A172 (cell line): ENCODE data around the gene SPSB4. TPM values are rescaled to one million over a fixed set of nuclear protein-coding genes. Genes with fewer than 3 reads are reported as not detected.
"Not testable (repeated sequence)": the region's sequence is repeated elsewhere in the genome, so short reads cannot be mapped to it uniquely, and the experiment has no call there.

ENCODE experiments used
- DNase-seq: peaks from one replicate; pipeline ENCODE4 v3.0.0-alpha.2; 2015; ENCODE audit warnings: low spot score
- total RNA-seq: library from RNA; depleted of rRNA; stranded (reverse); fragments of >200 nt; shearing (Covaris generic); gene quantifications from 2 replicates; pipeline ENCODE4 v1.2.3, GENCODE V29; 2014; rRNA removed

SPSB4 gene
- total RNA-seq = 1.1 and 2.9 TPM in 2 replicates

DNA sequence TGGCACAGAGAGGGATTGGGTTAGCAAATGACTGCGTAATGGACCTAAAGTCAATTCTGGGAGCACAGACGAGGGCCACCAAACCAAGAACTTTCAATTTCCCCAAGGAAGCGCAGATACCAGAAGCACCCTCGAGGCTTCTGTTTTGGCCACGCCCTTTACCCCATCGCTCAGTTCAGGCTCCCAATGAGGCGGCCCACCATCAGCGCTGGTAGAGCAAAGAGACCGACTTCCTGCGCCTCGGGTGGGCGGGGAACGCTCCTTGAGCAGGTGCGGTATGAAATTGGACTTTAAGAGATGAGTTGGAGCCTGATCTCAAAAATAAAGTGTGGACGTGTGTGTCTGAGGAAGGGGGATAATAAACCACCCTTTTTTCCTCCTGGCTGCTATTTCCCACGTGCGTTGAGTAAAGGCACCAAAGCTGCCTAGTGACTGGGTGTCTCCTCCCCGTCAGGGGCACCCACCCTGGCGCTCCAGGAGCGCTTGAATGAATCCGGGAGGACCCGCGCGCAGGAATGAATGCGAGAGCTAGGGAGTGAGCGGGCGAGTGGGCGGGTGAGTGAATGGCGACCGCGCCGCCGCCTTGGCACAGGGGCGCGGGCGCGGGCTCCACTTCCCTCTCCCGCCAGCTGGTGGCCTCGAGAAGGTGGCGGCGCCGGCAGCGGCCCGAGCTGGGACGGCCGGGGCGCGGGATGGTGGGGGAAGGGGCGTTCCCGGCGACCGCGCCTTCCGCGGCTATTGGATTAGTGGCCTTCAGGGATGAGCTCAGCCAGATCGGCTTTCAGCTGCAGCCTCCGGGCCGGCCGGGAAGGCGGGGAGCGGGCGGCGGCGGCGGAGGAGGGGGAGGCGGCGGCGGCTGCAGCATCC is at the start of gene SPSB4:
Gene SPSB4 (plus strand): TSS at position 772 of the 867 bp plus-strand sequence. CDS start 14,758 bp downstream, outside the sequence.
- DNase-seq = peak; percentile 66

DNA sequence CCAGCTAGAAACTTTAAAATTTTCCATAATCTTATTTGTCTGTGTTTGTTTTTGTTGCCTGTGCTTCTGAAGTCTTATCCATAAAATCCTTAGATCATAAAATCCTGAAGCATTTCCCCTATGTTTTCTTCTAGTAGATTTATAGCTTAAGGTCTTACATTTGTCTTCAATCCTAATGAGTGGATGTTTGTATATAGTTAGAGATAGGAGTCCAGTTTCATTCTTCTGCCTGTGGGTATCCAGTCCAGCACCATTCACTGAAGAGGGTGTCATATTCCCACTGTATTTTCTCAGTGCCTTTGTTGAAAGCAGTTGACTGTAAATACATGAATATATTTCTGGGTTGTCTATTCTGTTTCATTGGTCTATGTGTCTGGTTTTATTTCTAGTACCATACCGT is 44.8 kb upstream of the SPSB4 start:
- DNase-seq = no peak

DNA sequence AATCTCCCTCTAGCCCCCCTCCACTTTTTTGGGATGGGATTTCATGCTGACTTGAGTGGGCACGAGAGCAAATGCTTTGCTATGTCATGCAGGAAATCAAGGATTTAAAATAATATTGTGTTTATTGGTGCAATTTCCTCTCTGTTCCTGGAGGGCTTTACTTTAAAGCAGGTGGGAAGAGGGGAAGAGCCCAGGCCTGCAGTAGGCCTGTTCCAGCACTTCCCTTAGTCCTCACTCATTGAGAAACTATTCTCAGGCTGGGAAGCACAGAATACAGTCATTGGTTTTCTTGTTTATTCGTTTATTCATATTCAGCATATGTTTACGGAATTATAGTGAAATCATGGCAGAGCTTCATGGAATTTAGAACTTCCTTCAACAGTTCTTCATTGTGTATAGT is 41.7 kb upstream of the SPSB4 start:
- DNase-seq = no peak

DNA sequence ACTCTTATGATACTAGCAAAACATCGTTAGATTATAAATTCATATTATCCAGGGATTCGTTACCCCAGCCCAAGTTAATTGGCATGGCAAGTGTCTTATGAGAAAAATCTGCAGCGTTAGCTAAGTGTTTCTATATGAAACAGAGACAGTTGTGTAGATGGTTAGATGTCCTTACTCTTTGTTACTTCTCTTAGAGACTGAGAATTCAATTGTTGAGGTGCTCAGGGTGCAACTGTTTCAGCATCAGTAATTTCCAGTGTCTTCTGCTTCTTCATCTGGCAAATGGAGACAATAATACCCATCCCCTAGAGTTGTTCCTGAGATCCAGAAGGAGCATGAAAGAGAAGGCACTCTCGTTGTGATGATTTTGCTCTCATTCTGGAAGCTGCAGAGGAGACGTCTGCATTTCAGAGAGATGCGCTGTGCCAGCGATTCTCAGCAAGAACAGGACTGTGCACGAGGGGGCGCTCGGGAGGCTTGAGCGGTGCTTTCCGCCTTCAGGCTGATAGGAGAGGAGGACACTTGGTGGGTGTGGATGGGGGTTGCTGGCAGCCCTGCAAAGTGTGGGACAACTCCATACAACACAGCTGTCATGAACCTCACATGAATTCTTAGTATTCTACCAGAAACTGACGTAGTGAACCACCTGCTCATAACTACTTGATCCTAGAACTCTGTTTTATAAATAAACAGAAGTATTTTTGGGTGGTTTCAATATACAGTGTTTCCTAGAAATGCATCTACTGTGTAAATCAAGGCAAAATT is 39.7 kb upstream of the SPSB4 start:
- peak; percentile 62 for DNase-seq

DNA sequence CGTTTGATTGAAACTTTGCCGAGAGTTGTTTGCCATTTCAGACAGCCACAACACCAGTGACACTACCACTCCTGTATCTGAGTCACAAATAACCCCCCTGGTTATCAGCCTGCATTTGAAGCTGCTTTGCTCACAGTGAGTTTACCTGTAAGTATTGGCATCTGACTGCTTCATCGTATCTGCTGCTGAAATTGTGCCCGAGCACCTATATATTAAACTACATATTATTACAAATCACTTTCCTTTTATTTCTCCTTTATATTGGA is 39.2 kb upstream of the SPSB4 start:
- DNase-seq = no peak

DNA sequence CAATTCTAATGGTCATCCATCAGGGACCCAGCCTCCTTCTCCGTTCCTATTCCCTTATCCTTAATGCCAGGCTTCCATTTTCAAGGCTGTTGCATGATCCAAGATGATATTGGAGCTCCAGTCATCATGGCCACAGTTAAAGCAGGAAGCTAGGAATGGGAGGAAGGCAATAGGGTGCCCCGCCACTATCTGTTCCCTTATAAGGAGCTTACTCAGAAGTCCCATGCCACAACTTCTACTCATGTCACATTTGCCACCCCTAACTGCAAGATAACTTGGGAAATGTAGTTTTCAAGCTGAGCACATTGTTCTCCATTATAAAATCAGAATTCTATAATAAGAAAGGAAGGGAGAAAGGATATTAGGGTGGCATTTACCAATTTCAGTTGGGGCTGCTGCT is 38.6 kb upstream of the SPSB4 start:
- DNase-seq = no peak

DNA sequence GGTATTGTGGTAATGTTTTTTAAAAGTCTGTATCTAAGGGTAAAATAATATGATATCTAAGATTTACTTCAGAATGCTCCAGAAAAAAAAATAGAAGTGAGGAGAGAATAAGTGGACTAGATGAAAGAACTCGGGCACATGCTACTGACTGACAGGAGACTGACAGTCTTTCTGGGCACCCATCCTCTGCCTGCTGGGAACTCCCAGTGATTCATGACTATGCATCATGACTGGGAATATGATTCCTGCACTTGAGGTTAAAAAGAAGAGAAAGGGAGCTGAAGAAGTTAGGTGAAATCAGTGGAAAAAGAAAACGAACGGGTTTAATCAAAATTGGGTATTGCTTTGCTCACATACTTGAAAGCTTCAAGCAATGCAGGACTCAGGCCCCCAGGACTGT is 35.7 kb upstream of the SPSB4 start:
- peak; percentile 31 for DNase-seq

DNA sequence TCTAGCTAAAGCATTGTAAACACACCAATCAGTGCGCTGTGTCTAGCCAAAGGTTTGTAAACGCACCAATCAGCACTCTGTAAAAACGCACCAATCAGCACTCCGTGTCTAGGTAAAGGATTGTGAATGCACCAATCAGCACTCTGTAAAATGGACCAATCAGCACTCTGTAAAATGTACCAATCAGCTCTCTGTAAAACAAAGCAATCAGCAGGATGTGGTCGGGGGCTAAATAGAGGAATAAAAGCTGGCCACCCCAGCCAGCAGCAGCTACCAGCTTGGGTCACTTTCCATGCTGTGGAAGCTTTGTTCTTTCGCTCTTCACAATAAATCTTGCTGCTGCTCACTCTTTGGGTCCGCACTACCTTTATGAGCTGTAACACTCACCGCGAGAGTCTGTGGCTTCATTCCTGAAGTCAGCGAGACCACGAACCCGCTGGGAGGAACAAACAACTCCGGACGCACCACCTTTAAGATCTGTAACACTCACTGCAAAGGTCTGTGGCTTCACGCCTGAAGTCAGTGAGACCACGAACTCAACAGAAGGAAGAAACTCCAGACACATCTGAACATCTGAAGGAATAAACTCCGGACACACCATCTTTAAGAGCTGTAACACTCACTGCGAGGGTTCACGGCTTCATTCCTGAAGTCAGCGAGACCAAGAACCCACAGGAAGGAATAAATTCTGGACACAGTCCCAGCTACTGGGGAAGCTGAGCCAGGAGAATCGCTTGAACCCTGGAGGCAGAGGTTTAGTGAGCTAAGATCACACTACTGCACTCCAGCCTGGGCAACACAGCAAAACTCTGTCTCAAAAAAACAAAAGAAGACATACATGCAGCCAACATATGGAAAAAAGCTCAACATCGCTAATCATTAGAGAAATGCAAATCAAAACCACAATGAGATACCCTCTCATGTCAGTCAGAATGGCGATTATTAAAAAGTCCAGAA is 33.5 kb upstream of the SPSB4 start:
- DNase-seq = not testable (repeated sequence)

DNA sequence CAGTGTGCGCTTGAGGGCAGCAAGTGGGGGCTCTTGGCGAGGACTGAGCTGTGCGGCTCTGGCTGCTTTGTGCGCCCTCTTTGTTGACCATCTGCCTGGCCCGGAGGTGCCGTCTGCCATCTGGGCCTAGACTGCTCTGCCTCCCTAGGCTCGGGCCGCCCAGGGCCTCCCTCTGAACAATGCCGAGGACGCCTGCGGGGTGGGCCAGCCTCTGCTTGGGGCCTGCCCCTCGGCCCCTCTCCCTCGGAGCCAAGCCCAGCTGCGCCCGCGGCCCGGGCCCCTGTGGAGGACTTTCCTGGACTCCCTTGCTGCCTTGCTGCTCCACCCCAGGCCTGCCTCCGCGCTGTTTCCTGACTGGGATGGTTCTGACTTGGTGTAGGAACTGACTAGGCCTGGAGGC is 31.9 kb upstream of the SPSB4 start:
- DNase-seq = no peak

DNA sequence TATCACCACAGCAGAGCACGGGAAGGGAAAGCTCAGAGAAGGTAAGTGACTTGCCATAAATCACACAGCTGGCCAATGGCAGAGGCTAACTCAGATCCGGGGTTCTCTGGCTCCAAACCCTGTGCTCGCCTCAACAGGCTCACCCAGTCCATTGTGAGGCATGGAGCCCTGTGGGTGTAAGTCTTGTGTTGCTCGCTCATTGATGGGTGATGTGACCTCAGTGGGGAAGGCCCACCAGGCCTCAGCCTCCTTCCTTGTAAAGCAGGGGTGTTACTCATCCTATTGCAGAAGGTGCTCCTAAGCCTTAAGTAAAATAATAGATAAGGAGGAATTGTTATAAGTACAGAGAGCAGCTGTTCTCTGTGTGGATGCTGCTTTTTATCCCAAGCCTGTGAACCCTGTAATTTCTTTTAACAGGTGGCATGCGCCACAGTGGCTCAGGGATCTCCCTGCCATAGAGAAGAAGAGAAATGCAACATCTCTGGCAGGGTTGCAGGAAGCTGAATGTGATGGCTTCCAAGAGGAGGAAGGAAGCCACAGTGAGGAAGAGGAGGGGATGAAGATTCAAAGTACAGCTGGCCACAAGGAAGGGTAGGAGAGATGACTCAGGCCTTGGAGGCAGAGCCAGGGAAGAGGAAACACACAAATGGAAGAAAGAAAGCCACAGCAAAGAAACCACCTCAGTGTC is 30.9 kb upstream of the SPSB4 start:
- peak; percentile 53 for DNase-seq

DNA sequence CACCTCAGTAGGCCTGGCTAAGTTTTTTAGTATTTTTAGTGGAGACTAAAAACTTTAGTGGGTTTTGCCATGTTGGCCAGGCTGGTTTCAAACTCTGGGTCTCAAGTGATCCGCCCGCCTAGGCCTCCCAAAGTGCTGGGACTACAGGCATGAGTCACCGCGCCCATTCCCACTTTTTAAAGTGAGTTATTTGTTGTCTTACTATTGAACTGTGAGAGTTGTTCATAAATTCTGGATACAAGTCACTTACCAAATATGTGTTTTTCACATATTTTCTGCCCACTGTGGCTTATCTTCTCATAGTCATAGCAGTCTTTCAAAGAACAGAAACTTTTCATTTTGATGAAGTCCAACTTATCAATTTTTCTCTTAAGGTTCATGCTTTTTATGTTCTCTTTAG is 29.9 kb upstream of the SPSB4 start:
- peak; percentile 29 for DNase-seq

DNA sequence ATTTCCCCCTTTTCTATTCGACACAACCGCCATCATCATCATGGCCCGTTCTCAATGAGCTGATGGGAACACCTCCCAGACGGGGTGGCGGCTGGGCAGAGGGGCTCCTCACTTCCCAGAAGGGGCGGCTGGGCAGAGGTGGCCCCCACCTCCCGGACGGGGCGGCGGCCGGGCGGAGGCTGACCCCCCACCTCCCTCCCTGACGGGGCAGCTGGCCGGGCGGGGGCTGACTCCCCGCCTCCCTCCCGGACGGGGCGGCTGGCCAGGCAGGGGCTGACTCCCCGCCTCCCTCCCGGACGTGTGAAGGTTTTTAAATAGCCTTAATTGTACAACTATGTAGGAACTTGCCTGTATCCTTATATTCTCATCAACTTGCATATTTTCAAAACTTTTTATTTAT is 20.9 kb upstream of the SPSB4 start:
- DNase-seq = no peak

DNA sequence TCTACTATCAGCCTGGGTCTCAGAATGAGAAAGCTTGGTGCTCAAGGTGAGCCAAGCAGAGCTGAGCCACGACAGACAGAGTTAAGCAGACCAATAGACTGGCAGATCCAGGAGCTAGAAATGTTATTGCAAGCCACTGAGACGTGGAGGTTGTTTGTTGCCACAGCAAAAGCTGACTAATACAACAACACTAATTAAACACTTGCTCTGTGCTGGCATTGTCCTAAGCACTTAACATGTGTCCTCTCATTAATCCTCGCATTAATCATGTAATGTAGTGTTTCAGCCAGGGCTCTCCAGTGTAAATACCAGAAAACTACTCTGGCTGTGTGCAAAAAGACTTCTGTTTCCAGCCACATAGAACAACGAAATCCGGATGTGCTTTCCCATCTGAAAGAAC is 11.6 kb upstream of the SPSB4 start:
- no peak for DNase-seq

DNA sequence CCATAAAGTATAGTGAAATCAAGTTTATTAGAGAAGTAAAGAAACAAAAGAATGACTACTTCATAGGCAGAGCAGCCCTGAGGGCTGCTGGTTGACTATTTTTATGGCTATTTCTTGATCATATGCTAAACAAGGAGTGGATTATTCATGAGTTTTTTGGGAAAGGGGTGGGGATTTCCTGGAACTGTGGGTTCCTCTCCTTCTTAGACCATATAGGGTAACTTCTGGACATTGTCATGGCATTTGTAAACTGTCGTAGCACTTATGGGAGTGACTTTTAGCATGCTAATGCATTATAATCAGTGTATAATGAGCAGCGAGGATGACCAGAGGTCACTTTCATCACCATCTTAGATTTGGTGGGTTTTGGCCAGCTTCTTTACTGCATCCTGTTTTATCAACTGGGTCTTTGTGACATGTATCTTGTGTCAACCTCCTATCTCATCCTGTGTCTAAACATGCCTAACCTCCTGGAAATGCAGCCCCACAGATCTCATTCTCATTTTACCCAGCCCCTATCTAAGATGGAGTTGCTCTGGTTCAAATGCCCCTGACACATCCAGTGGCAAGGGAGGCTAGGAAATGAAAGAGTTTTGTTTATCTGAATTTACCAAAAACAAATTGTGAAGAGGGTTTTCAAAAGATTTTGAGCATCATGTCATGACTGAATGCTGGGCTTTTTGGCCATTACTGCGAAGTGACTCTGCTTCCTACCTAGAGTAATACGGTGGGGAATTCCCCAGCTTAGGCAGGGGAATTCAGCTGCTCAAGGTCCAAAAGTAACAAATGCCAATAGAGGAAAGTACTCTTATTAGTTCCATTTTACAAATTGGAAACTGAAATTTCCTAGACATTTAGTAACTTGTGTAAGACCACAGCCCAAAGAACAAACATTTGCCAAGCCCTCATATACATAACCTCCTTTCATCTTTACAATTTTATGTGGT is 6.2 kb upstream of the SPSB4 start:
- no peak for DNase-seq

DNA sequence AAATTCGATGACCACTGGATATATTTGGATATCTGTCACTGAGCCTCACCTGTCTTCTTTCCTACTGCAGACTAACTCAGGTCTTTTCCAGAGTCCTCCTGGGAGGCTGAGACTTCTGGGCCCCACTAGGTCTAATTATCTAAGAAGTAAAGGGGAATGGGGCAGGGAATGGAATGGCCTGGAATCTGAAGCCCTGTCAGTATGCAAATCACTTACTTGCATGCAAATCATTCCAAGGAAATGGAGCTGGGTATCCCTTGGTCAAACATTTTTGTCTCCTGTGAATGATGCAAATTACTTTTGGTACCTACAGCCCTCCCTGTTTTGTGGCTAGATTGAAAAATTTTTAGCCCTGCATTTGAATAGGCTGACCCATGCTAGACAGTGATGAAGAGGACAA is 5.3 kb upstream of the SPSB4 start:
- no peak for DNase-seq

DNA sequence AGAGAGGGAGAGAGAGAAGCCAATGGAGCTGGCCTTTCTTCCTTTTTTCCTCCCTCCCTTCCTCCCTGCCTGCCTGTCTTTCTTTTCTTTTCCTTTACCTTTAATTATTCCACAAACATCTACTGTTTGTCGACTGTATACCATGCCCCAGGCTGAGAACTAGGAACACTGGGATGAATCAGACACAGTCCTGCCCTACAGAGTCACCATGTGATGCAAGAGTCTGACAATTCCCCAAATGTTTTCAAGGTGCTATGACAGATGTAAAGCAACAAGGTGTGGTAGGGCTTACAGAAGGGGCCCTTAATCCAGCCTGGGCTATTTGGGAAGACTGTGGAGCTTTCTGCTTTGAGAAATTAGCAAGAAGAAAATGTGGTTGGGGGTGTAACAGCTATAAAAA is 4.0 kb upstream of the SPSB4 start:
- no peak for DNase-seq

DNA sequence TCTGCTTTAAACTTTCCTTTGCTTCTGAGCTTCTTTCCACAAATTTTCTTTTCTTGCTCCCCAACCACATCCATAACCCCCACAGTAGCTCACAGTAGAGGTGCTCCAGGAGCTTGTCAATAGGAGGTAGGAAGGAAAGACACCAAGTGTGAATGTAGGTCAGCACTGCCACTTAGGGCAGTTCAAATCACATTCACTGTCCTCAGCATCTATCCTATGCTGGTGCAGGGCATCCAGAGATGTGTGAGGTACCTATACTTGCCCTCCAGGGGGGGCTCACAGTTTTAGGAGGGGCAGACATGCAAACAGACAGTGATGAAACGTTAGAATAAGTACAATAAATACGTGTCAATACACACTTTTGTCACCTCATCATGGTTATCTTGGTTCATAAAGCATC is 1.5 kb upstream of the SPSB4 start:
- no peak for DNase-seq

DNA sequence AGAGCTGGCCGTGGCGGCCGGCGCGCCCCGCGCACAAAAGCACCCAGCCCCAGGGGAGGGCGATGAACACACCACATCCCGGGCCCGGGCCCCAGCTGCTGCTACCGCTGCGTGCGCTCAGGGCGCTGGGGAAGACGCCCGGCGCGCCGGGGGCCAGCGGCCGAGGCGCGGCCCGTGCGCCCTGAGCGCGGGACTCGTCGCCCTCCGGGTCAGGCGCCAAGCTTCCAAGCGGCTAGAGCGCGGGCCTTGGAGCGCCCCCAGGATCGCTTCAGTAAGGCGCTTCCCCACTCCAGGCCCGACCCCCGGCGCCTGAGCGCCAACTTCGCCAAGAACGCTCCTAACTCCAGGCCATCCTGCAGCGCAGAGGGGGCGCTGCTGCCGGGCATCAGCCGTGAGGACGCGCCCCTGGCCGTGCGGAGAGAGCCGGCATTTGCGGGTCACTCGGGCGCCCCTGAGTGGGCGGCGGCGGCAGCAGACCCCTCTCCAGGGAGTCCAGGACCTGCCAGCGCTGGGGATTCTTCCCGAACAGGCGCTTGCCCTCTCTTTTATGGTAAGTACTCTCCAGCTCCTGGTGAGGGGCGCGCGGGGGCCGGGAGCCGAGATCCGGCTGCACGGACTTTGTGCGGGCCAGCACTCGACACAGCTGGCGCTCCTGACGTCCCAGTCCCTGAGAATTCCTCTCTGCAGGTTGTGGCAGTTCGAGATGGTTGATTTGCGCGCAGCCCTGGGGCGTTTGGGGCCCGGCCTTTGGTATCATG is 475 bp downstream of the SPSB4 start:
- peak; percentile 13 for DNase-seq

DNA sequence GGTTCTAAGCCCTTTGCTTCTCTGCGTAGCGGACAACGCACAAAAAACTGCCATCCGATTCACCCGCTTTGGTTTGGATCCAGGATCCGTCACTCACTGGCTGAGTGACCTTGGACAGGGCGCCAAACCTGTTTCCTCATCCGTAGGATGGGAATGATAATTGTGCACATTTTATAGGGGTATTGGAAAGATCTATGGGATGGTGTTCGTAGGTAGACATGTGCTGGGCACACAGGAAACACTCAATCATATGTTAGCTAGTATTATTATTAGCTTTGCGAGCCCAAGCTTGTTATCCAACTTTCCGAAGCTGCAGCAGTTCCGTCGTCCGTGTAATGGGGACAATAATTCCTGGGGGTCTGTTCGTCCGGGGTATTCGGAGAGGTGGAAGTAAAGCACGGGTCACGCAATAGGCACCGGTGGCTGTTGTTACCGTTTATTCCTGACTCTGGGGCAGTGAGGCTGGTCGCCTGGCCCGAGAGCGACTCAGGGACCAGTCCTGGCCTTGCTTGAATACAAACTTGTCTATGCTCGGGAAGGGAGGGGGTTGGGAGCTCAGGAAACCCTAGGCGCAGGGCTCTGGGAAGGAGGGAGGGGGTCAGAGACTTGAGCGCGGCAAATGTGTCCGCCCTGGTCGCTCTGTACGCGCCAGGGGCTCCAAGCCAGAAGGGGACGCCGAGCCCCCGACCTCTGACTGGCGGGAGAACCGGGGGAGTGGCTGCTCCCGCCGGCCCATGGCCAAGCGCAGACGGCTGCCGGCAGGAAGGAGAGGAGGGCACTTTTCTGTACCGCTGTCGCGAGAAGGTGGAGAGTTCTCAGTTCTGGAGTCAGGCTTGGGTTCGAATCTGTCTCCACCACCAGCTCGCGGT is 1.3 kb downstream of the SPSB4 start:
- no peak for DNase-seq
